CD4-positive, alpha-beta T cell treated with Interleukin-6 for 4 hours (primary cell): ENCODE measurements around the gene LOXL1.

Source experiments
- DNase-seq: peaks from one replicate; pipeline ENCODE4 v3.0.0-alpha.2; 2020; ENCODE audit warnings: mixed read lengths

Gene LOXL1

DNA sequence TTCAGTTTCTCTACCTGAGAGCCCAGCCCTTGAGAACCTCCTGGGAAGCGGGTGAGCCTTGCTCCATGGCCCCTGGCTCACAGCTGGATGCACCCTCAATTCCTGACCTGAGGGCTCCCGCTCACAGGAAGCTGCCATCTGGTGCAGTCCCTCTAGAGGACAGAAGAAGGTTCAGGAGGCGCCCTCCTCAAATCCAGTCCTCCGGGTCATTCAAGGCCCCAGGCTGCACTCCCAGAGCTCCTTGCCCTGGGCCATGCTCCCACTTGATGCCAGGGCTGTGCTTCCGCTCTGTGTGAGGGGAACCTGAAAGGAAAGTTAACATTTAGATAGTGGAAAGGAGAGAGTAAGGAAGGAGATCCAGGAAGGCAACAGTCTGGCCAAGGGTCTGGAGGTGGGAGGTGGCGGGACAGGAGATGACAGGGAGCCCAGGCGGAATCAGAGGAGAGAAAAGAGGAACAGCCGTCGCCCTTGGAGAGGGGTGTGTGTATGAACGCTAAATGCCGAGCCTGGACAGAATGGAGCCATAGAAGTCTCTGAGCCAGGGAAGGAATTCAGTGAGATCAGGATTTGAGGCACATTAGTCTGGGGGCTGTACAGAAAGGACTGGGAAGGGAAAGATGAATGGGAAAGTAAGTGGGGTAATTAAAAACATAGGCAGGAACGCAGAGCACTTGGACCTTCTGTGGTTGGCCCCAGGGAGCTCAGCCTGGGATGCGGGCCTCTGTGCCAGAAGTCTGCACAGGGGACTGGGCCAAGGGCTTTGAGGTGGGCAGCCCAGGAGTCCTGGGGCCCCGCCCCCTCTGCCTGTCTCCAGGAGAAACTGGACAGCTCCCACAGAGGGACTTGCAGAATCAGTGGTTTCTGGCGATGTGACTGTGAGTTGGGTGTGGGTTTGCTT lies 26.8 kb upstream of the LOXL1 start:
- no peak for DNase-seq

DNA sequence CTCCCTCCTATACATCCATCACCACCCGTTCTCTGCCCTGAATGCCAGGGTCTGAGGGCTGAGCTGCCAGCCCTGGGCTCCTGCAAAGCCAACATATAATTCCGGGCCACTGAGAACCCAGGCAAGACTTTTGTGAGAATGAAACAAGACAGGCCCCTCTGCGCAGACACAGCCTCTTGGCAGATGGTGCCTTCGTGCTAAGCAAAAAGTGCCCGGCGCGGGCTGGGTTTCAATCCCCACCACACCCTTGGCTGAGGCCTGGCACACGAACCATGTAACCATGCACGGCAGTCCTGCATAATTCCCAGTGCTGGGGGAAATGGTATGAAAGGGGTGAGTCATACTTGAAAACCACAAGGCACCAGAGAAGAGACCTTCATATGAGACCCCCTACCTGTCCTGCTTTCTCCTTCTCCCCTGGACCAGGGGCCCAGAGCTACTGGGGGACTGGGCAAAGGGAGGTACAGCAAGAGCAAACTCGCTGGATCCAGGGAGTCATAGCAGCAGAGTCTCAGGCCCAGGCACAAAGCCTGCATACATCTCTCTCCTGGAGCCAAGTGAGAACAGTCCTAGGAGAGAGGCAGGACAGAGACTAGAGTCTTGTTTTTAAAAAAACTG lies 26.1 kb upstream of the LOXL1 start:
- DNase-seq: no peak

DNA sequence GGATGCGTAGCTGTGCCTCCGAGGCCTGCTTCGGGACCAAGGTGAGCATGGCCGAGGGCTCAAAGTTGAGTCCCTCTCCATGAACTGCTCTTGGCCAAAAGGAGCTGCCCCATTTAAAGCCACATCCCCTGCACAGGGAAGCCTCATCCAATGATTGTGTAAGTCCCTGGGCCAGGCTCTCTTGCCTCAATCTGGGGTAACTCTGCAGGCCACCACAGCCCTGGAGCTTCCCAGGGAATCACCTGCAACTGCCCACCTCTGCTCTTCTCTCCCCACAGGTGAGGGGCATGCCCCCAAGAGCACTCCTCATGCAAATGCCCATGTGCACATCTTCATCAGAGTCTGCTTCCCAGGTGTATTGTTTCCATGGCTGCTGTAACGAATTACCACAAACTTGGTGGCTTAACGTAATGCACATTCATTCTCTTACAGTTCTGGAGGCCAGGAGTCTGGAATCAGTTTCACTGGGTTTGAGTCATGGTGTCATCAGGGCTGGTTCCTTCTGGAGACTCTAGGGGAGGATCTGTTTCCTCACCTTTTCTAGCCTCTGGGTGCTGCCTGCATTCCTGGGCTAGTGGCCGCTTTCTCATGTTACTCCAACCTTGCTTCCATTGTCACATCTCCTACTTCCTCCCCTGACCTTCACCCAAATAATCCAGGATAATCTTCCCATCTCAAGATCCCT lies 25.0 kb upstream of the LOXL1 start:
- DNase-seq: no peak

DNA sequence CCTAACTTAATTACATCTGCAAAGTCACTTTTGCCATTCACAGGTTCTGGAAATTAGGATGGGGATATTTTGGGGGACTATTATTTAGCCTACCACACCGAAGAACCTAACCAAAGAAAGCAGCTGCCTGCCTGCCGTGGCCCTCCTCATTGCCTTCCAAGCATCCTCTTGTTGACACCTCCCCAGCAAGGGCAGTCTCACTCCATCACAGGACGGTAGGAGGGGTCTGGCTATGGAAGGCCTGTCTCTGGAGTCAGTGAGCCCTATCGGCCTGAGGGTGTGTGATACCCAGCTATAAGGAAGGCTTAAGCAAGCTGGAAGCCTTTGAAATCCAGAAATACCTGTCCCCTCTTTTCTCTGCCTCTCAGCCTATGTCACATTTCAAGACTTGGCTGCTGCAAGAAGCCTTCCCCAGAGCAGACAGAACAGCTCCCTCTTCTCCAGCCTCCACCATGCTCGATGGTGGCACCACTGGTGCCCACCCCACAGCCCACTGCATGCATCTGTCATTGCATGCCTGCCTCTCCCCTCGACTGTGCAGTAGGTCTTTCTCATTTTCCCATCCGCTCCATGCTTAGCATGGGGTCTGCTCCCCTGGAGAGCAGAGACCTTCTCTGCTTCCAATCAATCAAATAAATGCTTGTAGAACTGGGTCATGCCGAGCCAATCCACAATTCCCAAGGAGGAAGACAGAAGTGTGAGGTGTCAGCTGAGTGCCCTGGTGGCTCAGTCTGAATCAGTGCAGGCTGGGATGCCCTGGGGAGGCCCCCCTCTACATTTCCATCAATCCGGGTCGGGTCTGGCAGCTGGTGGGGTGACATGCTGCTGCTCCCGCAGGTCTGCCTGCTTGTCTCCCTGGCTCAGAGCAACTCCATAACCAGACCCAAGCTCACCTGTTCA lies 23.9 kb upstream of the LOXL1 start:
- DNase-seq: no peak

DNA sequence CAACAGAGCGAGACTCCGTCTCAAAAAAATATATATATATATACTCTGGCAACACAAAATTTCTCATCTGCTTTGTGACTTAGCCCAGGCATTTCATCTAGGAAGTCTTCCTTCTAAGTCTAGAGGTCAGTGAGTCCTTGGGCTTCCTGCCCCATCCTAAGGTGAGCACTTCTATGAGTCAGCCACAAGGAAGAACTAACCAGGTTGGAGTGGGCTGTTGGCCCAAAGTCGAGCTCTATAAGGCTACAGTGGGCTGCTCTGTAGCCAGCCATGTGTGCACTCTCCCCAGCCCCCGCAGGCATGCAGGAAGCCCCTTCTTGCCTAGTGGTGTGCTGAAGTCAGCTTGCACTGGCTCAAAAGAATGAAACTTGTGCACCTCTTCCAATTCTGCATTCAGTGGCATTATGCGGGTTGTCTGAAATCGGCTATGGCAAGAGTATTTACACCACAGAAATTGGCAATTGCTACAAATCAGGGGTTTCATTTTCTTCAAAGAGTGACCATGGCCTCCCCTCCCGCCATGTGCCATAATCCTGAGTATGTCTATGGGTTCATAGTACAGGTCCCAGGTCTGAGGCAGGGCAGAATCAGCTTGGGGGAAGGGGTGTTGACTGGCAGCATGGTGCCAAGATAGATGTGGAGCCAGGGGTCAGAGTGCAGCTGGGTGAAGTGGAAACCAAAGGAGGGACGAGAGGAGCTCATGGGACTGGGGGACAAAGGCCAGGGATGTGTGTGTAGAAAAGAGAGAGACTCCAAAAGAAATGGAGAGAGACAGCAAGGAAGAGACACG lies 22.0 kb upstream of the LOXL1 start:
- no peak for DNase-seq

DNA sequence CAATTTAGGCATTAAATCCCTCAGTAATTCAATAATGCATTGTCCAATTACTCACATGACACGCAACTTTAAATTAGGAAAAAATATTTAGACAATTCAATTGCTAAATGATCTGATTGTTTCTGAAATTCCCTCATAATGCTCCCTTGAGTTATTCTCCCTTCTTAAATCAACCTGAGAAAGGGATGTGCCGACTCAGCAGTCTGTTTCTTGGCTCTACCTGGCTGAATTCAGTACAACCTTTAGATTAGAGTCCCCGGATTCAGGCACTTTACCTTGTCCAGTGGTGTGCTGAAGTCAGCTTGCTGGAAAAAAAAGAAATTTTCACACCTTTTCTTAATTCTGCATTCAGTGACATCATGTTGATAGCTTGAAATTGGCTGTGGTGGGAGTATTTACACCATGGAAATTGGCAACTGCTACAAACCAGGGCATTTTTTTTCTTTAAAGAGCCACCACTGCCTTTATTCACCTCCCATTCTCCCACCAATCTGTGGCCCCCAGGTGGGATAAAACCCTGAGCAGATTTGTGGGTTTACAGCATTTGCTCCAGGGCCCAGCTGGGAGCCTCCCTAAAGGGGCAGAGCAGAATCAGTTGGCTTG lies 20.9 kb upstream of the LOXL1 start:
- no peak for DNase-seq

DNA sequence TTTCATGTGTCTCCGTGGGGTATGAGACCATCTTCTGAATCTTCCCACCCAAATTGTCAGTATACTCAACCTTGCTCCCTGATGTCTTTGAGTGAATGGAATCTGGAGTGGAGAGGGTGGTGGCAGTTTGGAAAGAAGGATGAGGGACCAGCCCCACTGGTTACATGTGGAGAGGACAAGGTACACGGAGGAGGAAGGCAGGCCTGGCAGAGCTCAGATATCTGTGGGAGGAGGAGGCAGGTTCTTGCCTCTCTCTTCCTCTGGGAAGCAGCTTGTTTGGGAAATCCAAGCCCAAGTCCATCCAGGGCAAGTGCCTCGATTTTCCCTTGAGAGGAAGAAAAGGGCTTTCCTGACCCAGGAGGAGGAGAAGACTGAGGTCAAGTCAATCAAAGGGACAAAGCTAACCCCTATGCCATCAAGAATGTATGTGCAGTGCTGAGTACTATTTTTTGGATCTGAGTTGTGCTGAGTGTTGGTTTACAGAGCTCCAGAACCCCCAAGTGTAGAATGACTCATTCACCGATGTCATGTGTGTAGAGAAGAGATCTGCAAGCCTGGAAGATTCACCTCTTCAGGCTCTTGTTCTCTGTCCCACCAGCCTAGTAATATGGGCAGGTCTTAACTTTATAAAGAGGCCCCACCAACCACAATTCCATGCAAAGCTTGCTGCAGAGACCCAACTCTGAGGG lies 19.8 kb upstream of the LOXL1 start:
- DNase-seq: no peak

DNA sequence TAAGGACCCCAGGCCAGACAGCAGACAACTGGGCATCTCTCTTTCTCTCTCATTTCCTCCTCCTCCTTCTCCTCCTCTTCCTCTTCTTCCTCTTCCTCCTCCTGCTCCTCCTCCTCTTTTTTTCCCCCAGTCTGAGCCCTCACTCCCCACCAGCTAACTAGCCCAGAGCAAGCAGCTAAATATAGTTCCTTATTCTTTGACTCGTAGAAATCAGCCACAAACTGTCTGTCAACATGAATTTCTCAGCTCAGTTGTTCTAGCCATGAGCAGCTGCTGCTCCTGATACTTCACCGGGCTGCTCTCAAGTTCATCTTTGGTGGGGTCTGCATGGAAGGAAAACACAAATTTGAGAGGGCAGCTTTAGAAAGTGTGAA lies 19.2 kb upstream of the LOXL1 start:
- DNase-seq: no peak

DNA sequence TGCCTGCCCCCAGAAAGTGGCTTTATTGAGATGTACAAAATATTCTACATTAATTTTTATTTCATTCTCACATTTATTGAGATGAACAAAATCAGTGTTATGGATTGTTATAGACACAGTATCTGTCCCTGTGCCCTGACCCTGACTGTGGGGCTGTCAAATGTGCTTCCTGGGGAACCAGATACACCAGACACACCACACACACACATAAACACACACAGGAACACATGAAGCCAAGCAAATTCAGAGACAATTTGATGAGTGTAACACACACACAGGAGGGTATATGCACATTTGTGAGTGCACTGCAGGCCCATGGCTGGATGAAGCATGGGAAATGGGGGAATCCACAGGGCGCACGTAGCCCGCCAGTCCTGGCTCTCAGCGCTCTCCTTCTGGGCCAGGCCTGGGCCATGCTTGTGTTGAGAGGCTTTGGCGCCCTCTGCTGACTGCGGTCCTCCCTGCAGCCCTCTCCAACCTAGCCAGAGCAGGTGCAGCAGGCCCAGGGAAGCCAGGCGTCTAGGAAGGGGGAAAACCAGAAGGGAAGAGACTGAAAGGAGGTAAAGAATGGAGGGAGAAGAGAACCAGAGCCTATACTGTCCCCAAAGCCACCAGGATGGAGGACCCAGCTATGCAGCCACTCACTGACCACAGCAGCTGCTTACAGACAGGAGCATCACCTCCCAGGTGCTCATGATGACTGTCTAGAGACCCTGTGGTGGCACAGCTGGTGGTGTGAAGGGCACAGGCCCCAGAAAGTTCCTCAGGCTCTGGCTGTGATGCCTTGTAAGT lies 18.0 kb upstream of the LOXL1 start:
- DNase-seq: peak; percentile 76

DNA sequence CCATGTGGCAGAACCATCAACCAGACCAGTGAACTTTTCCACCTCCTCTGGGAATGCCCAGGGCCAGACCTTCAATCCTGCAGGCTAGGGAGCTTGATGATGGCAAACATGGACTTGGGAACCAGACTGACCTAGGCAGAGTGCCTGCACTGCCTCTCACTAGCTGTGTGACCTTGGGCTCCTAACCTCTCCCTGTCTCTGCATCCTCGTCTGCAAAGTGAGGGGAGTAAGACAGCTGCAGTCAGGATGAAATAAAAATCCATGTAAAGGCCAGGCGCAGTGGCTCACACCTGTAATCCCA lies 17.5 kb upstream of the LOXL1 start:
- no peak for DNase-seq

DNA sequence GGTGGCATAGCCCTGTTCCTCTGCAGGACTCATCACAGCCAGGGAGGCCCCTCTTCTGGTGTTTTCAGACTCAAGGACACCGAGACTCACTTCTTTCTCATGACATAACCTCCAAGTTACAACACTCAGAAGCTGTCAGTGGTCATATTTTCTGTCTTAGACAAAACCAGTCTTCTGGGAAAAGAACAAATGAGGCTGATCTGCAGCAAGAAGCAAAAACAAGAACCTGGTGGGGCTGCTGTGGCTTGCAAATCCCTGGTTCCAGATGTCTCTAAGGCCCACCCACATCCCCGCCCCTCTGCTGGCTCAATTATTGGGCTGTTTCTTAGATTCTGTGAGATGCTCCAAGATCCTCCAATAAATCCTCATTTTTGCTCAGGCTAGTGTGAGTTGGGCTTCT lies 16.6 kb upstream of the LOXL1 start:
- no peak for DNase-seq

DNA sequence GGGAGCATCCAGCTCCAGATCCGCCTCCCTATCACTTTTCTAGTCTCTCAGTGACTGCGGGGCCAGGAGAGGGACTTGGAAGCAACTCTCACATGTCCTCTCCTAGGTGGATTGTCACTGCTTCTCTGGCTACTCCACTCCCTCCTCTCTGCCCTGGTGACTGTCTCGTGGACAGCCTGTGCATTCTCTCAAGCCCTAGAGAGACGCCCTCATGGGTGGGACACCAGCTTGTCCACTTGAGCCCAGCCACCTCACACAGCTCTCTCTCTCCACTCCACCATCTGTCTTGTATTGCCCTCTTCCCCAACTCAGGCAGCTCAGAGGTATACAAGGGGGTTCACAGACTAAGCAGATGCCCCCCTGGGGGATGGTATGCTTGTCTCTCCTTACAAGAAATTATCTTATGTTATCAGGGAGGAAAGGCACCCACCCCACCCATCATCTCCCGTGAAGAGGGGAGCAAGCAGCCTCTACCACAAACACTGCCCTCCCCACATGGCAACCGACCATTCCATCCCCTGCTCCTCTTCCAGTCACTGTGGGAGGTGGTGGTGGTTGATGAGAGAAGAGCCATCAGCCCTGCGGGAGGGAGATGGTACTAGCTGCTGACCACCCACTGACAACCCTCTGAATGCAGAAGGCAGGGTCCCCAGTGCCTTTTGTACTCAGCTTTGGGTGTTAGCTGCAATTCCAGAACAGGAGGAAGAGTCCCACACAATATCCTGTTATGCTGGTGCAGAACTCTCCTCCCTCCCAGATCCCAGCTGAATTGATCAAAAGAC lies 15.5 kb upstream of the LOXL1 start:
- DNase-seq: no peak

DNA sequence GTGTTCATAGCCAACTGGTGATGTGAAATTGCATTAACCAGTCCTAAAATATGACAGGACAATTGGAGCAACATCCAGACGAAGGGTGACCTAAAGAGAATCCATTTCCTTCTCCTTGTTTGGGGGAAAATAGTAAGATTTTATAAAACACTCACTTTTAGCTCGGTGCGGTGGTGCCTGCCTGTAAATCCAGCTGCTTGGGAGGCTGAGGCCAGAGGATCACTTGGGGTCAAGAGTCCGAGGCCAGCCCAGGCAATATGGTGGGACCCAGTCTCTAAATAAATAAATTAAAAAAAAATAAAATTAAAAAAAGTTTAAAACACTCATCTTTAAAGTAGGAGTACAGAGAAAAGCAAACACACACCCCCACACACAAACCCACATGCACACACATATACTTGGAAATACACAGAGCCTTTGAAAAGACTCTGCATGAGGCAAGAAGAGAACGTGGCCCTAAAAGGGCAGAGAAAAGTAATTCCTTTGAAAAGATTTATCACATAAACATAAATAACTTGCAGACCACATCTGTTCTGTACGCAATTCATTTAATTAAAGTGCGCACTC lies 14.1 kb upstream of the LOXL1 start:
- DNase-seq: no peak

DNA sequence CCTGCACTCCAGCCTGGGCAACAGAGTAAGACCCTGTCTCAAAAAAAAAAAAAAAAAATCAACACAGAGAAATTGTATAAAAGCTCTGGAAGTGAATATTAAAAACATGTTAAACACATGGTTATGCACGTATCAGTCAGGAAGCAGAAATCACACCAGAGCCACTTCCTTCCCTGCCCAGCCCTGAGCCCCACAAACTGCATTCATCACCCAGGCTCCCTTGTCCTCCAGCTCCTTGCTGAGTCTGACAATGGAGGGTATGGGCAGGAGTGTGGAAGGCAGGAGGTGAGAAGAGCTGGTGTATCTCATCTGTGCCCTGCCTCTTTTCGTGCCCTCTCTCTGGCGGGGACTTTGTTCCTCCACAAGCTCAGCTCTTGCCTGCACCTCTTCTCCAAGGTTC lies 12.1 kb upstream of the LOXL1 start:
- DNase-seq: no peak

DNA sequence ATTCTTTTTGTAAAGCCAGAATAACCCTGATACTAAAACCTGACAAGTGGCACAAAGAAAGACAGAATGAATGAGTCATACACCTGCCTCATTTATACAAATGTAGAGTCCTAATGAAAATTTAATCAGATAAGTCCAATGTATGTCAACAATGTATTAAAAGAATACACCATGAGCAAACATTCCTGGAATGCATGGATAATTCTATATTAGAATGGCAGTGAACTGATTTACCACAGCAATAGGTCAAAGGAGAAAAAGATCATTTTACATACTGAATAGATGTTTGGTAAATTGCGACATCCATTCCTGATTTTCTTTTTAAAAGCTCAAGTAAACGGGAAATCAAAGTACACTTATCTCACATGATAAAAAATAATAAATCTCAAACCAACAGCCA lies 11.2 kb upstream of the LOXL1 start:
- DNase-seq: no peak

DNA sequence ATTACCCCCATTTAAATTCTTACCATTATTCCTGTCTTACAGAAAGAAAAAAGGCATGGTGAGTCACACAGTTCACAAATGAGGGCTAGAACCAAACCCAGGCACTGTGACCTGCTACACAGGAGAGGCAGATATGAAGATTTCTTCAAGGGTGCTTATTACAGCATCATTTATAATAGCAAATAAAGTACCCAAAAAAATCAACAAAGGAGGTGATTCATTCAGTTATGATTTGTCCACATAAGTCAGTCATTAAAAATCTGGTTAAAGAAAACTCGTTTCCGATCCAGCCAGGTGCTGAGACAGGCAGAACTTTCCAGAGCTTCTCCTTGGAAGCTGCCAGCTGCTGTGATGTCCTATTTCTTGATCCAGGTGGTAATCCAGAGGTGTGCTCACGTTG lies 7.5 kb upstream of the LOXL1 start:
- no peak for DNase-seq

DNA sequence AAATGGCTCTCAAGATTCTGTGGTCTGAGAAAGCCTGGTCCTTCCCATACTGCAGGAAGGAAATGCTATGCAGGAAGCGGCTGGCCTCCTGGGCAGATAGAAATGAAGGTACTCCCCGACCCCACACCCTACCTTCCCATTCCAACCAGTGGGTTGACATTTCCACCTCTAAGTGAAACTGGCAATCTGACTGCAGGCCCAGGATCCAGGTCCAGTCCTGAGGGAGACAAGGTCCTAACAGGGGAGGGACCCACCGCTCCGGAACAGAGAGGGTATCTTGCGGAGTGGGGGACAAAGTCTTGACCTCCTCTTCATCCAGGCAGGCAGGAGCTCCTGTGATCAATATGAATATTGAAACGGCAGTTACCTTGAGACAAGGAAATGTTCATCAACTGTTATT lies 6.6 kb upstream of the LOXL1 start:
- DNase-seq: no peak

DNA sequence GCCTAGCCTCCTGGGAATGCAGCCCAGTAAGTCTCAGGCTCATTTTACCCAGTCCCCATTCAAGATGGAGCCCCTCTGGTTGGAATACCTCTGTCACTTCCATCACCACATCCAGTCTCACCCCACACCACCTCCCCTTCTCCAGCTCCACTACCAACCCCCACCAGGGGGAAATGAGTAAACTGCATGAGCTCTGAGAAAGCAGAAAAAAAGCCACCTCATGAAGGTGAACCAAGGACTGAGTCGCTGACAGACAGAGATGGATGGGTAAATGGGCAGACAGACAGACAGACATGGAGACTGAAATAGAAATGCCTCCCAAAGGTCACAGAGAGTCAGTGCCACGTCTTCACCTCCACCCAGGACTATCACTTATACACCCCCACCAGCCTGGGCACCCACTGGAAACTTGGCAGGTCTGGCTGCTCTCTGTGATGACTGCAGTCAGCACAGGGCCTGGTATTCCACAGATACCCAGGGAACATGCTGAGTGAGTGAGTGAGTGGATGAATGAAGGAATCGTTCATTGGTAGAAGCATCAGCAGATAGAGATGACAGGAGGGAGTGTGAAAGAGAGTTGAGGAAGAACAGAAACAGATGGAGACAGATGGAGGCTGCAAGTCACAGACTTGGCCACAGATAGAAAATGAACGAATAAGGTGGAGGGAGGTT lies 4.9 kb upstream of the LOXL1 start:
- DNase-seq: no peak
